GM12872 (cell line): ENCODE measurements around the gene ZNF121.

Experiments used
- CTCF ChIP-seq: IDR thresholded peaks from 3 replicates; pipeline ENCODE4 v1.5.1; 2011; ENCODE audit warnings: low read depth, mild to moderate bottlenecking, low read length, moderate library complexity; ENCODE audit not compliant: insufficient read depth

ZNF121 gene

GRCh38 chr19:9552536-9553274 lies 31.6 kb downstream of the ZNF121 start:
- no peak for TF ChIP-seq CTCF

GRCh38 chr19:9547870-9548269 lies 36.4 kb downstream of the ZNF121 start:
- no peak for TF ChIP-seq CTCF

GRCh38 chr19:9538183-9539058 lies 45.9 kb downstream of the ZNF121 start, which contains the start of gene ZNF426:
ZNF426 (minus strand) TSS chr19:9538645; CDS start chr19:9536232, 2,413 bp downstream.
- TF ChIP-seq CTCF, result no peak

GRCh38 chr19:9535934-9536333 lies 48.4 kb downstream of the ZNF121 start:
- no peak for TF ChIP-seq CTCF

- TF ChIP-seq CTCF, result no peak
These were observed 52.4 kb downstream of the ZNF121 start for GRCh38 chr19:9531933-9532332.

- no peak for TF ChIP-seq CTCF
These were observed 55.5 kb downstream of the ZNF121 start for GRCh38 chr19:9528757-9529336.

- TF ChIP-seq CTCF, result no peak
These were observed 60.3 kb downstream of the ZNF121 start for GRCh38 chr19:9523885-9524474.
